ENCODE data around the gene DCAF8L1.

GRCh38 chrX:27953171-27953570, 28.1 kb downstream of the DCAF8L1 start:
- TF ChIP-seq, protein P1, sequence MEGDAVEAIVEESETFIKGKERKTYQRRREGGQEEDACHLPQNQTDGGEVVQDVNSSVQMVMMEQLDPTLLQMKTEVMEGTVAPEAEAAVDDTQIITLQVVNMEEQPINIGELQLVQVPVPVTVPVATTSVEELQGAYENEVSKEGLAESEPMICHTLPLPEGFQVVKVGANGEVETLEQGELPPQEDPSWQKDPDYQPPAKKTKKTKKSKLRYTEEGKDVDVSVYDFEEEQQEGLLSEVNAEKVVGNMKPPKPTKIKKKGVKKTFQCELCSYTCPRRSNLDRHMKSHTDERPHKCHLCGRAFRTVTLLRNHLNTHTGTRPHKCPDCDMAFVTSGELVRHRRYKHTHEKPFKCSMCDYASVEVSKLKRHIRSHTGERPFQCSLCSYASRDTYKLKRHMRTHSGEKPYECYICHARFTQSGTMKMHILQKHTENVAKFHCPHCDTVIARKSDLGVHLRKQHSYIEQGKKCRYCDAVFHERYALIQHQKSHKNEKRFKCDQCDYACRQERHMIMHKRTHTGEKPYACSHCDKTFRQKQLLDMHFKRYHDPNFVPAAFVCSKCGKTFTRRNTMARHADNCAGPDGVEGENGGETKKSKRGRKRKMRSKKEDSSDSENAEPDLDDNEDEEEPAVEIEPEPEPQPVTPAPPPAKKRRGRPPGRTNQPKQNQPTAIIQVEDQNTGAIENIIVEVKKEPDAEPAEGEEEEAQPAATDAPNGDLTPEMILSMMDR (IDR thresholded peaks at IDR 0.05) = no peak
- TF ChIP-seq POLR2A (IDR thresholded peaks at IDR 0.05) = no peak
